GM23338 (cell line): ENCODE data around the gene UFSP1. TPM values are rescaled to one million over a fixed set of nuclear protein-coding genes. Genes with fewer than 3 reads are reported as not detected.
A peak's percentile ranks its signal among the peaks of the same experiment; 100 is the strongest.

Source experiments
- ATAC-seq: fragments of 200-7000 bp; cut with Tn5 transposase; 3 replicates; pipeline ENCODE4 v1.9.1; 2020
- DNase-seq: peaks from one replicate; pipeline ENCODE4 v3.0.0-alpha.2; 2015; ENCODE audit warnings: low spot score
- H2AFZ ChIP-seq: fragments of 200-600 bp; sonication (generic); 2 replicates; pipeline ENCODE4 v1.8.0; 2016; ENCODE audit warnings: antibody characterized with exemption, mild to moderate bottlenecking, moderate library complexity
- H3F3A ChIP-seq: fragments of 200-600 bp; sonication (generic); replicated peaks from 2 replicates; pipeline ENCODE4 v1.8.0; 2017; ENCODE audit warnings: antibody characterized with exemption, mixed run types, low read depth
- H3K27ac ChIP-seq: fragments of 200-600 bp; sonication (generic); 2 replicates; pipeline ENCODE4 v1.6.1; 2016; ENCODE audit warnings: low read depth
- H3K27me3 ChIP-seq: fragments of 200-600 bp; sonication (generic); 2 replicates; pipeline ENCODE4 v1.8.0; 2016; ENCODE audit warnings: mild to moderate bottlenecking, mixed run types, moderate library complexity; ENCODE audit not compliant: insufficient read depth
- H3K36me3 ChIP-seq: fragments of 200-600 bp; sonication (generic); 2 replicates; pipeline ENCODE4 v1.8.0; 2016; ENCODE audit warnings: mild to moderate bottlenecking; ENCODE audit not compliant: insufficient read depth
- H3K4me1 ChIP-seq: fragments of 200-600 bp; sonication (generic); 2 replicates; pipeline ENCODE4 v1.8.0; 2016; ENCODE audit warnings: mild to moderate bottlenecking, moderate library complexity; ENCODE audit not compliant: insufficient read depth
- H3K4me2 ChIP-seq: fragments of 200-600 bp; sonication (generic); 2 replicates; pipeline ENCODE4 v1.7.1; 2017; ENCODE audit warnings: mixed run types
- H3K4me3 ChIP-seq: fragments of 200-600 bp; sonication (generic); 2 replicates; pipeline ENCODE4 v1.6.1; 2016; ENCODE audit warnings: mixed run types
- H3K79me2 ChIP-seq: fragments of 200-600 bp; sonication (generic); replicated peaks from 2 replicates; pipeline ENCODE4 v1.8.0; 2017; ENCODE audit warnings: mild to moderate bottlenecking; ENCODE audit not compliant: insufficient read depth
- H3K9me2 ChIP-seq: fragments of 200-600 bp; sonication (generic); 2 replicates; pipeline ENCODE4 v1.8.0; 2017; ENCODE audit not compliant: insufficient read depth
- H4K20me1 ChIP-seq: fragments of 200-600 bp; sonication (generic); replicated peaks from 2 replicates; pipeline ENCODE4 v1.8.0; 2017; ENCODE audit warnings: mild to moderate bottlenecking; ENCODE audit not compliant: insufficient read depth
- H3K27ac Mint-ChIP-seq: 2 replicates; pipeline ENCODE4 v1.8.0; 2020; ENCODE audit warnings: inconsistent platforms, mild to moderate bottlenecking, moderate library complexity, mixed read lengths
- H3K27me3 Mint-ChIP-seq: 3 replicates; pipeline ENCODE4 v1.8.0; 2022; ENCODE audit warnings: low read depth, mild to moderate bottlenecking, moderate library complexity, mixed read lengths, inconsistent platforms; ENCODE audit not compliant: insufficient read depth, poor library complexity
- H3K36me3 Mint-ChIP-seq: 3 replicates; pipeline ENCODE4 v1.8.0; 2021; ENCODE audit warnings: low read depth, mild to moderate bottlenecking, inconsistent platforms, moderate library complexity, mixed read lengths
- H3K4me1 Mint-ChIP-seq: 3 replicates; pipeline ENCODE4 v1.8.0; 2020; ENCODE audit warnings: mild to moderate bottlenecking, inconsistent platforms, mixed read lengths
- H3K4me3 Mint-ChIP-seq: 3 replicates; pipeline ENCODE4 v1.8.0; 2021; ENCODE audit warnings: moderate library complexity, mild to moderate bottlenecking, inconsistent platforms, mixed read lengths
- H3K9me3 Mint-ChIP-seq: 3 replicates; pipeline ENCODE4 v1.8.0; 2020; ENCODE audit warnings: moderate library complexity, mild to moderate bottlenecking, inconsistent platforms, mixed read lengths
- CREB1 ChIP-seq: fragments of 250-450 bp; sonication (Bioruptor Pico); IDR thresholded peaks from 2 replicates; pipeline ENCODE4 v1.5.0; 2020; ENCODE audit warnings: low read depth, mild to moderate bottlenecking, moderate library complexity
- CTCF ChIP-seq, 2 experiments: fragments of 200-600 bp in 1 of 2; sonication (generic) in 1 of 2; conservative IDR thresholded peaks; 2 replicates each; pipeline versions ENCODE4 v1.5.1 to v1.6.1; 2016 to 2017; ENCODE audit warnings: antibody characterized with exemption in 2 of 2, low read depth in 2 of 2, mild to moderate bottlenecking in 2 of 2, moderate library complexity in 1 of 2
- EZH2 ChIP-seq: fragments of 200-600 bp; sonication (generic); IDR thresholded peaks from one replicate; pipeline ENCODE4 v1.8.0; 2017; ENCODE audit warnings: antibody characterized with exemption, mild to moderate bottlenecking, low read depth; ENCODE audit not compliant: unreplicated experiment
- NANOG ChIP-seq: IDR thresholded peaks from 2 replicates; pipeline ENCODE4 v1.6.1; 2016; ENCODE audit warnings: antibody characterized with exemption, borderline replicate concordance
- POLR2AphosphoS5 ChIP-seq: IDR thresholded peaks from 2 replicates; pipeline ENCODE4 v1.6.1; 2016; ENCODE audit warnings: antibody characterized with exemption, low read depth
- REST ChIP-seq: IDR thresholded peaks from one replicate; pipeline ENCODE4 v1.6.1; 2018; ENCODE audit warnings: antibody characterized with exemption; ENCODE audit not compliant: unreplicated experiment
- ZNF331 ChIP-seq: fragments of 250-450 bp; sonication (Bioruptor Pico); IDR thresholded peaks from 2 replicates; pipeline ENCODE4 v1.5.0; 2020; ENCODE audit warnings: low read depth, mild to moderate bottlenecking, moderate library complexity
- ZNF462 ChIP-seq: fragments of 250-450 bp; sonication (Bioruptor Pico); IDR thresholded peaks from 2 replicates; pipeline ENCODE4 v1.5.0; 2020; ENCODE audit warnings: mild to moderate bottlenecking, moderate library complexity
- polyA plus RNA-seq: library from polyadenylated mRNA; unstranded; fragments of >200 nt; fragmentation: Nextera tagmentation; extraction: Ambion mirVana; gene quantifications from 2 replicates; pipeline ENCODE4 v1.2.1, GENCODE V29; 2016
- total RNA-seq: library from RNA; depleted of rRNA; stranded (reverse); fragments of >200 nt; shearing (Covaris generic); gene quantifications from 2 replicates; pipeline ENCODE4 v1.2.3, GENCODE V29; 2014

The UFSP1 gene
- total and polyA plus RNA-seq, 2 experiments from 2014 or later, result 2.0 to 11.8 TPM

- no peak for TF ChIP-seq CTCF (conservative IDR thresholded peaks at IDR 0.05; ENCODE audit: low read depth in 2 of 2)
- TF ChIP-seq ZNF462 (CRISPR knock-in tag), result no peak
These were observed 3.9 kb upstream of the UFSP1 start (continued) for GRCh38 chr7:100893318-100893895.

- peaks cover 16% of the 10 kb centered on the region for H3K79me2 ChIP-seq
- no peak overlapping the region for H3K27ac ChIP-seq
- H3K36me3 ChIP-seq, result peaks cover 8% of the 10 kb centered on the region
- no peaks in the 10 kb centered on the region for H3K9me2 ChIP-seq
- H3K4me2 ChIP-seq, result no peak overlapping the region; the same call in 1 of the 2 replicates
- peaks cover 34% of the 10 kb centered on the region for H3K27me3 ChIP-seq
- Mint-ChIP-seq H3K36me3 (peaks cover 12% of the 10 kb centered on the region), H3K4me3 (peak overlapping the region; percentile 87), H3K27ac (no peak overlapping the region), H3K9me3 (peaks cover 4% of the 10 kb centered on the region; the same call in 2 of the 3 replicates), H3K27me3 (peaks cover 47% of the 10 kb centered on the region), H3K4me1 (peaks cover 34% of the 10 kb centered on the region)
- ATAC-seq (no peak), DNase-seq (no peak)
- H3K4me3 ChIP-seq, result no peak overlapping the region
- peaks cover 20% of the 10 kb centered on the region for H3F3A ChIP-seq
- no peak overlapping the region for H2AFZ ChIP-seq
- H4K20me1 ChIP-seq, result peaks cover 6% of the 10 kb centered on the region; the same call in 1 of the 2 replicates
- peaks cover 18% of the 10 kb centered on the region for H3K4me1 ChIP-seq
- TF ChIP-seq REST (no peak), EZH2 (no peak), POLR2AphosphoS5 (no peak), CTCF (conservative IDR thresholded peaks at IDR 0.05; ENCODE audit: low read depth in 2 of 2) (no peak), CREB1 (no peak), NANOG (no peak), ZNF331 (CRISPR knock-in tag) (no peak)
These were observed 3.1 kb upstream of the UFSP1 start for GRCh38 chr7:100892364-100893317.
